GM19455 (cell line): Measurements from ENCODE around the gene PIP5K1B.
"Not testable (repeated sequence)": the region's sequence is repeated elsewhere in the genome, so short reads cannot be mapped to it uniquely, and the experiment has no call there.

Experiments used
- ATAC-seq: cut with Tn5 transposase; IDR thresholded peaks from one replicate; pipeline ENCODE4 v1.9.1; 2021; ENCODE audit not compliant: unreplicated experiment

PIP5K1B gene

DNA sequence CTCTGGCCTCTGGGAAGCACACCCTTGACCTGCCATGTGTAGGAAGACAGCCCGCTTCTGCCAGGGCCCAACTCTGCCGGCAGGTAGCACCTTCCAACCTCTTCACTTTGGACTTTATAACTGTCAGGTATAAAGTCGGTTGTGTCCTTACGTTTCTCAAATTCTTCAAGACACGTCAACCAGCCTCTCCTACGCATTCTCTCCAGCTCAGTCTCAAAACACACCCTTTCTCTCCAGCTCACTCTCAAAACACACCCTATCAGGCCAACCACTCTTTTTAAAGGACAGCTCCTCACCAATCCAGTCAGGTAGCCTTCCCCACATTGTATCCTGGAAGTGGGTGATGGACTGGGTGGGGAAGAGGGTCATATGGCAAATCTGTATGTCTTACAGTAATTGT is 344.1 kb downstream of the PIP5K1B start:
- ATAC-seq = no peak

DNA sequence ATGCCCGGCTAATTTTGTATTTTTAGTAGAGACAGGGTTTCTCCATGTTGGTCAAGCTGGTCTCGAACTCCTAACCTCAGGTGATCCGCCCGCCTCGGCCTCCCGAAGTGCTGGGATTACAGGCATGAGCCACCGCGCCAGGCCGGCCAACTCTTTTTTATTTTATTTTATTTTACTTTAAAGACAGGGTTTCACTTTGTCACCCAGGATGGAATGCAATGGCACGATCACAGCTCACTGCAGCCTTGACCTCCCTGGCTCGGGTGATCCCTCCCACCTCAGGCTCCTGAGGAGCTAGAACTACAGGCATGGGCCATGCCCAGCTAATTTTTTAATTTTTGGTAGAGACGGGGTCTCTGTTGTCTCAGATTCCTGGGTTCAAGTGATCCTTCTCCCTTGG is 345.9 kb downstream of the PIP5K1B start:
- not testable (repeated sequence) for ATAC-seq

DNA sequence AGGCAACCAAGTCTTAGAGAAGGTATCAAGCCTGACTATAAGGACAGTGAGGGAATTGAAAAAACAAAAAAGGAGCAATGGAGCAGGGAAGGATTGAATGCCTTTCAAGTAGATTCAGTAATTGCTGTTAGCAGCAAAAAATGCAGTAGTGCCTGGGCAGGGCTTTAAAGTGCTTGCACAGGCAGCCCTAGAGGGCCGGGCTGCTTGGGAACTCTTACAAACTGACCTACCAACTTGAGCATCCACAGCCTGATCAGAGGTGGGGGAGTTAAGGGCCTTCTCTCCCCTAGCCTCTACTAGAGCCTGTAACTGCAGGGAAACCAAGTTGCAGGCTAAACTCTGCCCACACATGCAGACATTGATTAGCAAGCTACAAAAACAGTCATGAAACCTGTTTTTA is 349.9 kb downstream of the PIP5K1B start:
- ATAC-seq = no peak

DNA sequence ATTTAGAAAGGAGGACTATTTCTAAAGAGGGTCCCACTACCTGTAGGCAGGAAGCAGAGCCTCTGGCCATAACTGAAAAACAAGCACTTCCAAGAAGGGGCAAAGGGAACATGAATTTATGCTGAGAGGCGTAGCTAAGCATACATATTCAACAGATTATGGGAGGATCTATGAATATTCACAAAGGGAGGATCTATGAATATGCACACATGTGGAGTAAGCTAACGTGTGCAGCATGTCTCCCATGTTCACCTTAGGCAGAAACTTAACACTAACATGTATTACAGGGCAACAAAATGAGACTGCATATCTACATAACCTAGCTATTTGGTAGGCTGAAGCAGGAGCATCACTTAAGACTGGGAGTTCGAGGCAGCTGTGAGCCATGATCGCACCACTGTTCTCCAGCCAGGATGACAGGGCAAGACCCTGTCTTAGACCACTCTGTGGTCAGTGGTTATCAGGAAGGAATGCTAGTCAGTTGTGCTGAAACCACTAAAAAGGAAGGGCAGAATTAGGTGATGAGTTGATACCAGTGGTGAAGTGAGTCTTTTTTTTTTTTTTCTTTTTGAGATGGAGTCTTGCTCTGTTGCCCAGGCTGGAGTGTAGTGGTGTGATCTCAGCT is 351.3 kb downstream of the PIP5K1B start:
- no peak for ATAC-seq

DNA sequence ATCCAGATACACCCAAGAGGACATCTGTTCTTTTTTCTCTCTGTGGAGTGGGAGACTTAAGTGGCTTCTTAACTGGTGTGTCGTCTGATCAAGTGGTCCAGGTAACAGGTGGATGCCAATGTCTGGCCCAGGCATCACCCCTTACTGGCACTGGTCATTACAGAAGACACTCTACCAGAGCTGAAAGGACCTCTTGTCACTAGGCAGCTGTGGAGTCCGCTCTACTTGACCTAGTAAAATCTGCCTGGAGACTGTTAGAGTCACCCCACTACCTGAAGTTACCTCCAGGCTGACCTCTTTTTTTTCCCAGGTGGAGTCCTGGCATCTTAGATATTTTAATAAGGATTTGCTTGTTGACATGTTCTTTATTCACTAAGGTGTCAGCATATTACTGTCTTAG is 353.1 kb downstream of the PIP5K1B start:
- ATAC-seq = no peak
